ENCODE results near the gene EVI2A.

EVI2A gene

GRCh38 chr17:31272236-31272635 lies 49.2 kb downstream of the EVI2A start:
- Histone ChIP-seq H3K9ac (ENCODE audit: low read length) (no peak overlapping the region), H3K4me3 (ENCODE audit: low read length) (no peak overlapping the region), H3K27me3 (ENCODE audit: control insufficient read depth, insufficient read depth, low read length) (no peaks in the 10 kb centered on the region), H3K9me3 (ENCODE audit: control insufficient read depth, low read depth, low read length) (no peaks in the 10 kb centered on the region), H3K27ac (ENCODE audit: low read length) (no peak overlapping the region), H3K4me1 (ENCODE audit: control insufficient read depth, low read depth, low read length) (peaks cover 6% of the 10 kb centered on the region), H3K36me3 (ENCODE audit: control insufficient read depth, low read depth, low read length) (peaks cover 8% of the 10 kb centered on the region)

GRCh38 chr17:31269578-31269983 lies 51.8 kb downstream of the EVI2A start:
- Histone ChIP-seq H3K4me3 (ENCODE audit: low read length) (no peak overlapping the region), H3K36me3 (ENCODE audit: control insufficient read depth, low read depth, low read length) (peaks cover 8% of the 10 kb centered on the region), H3K27me3 (ENCODE audit: control insufficient read depth, insufficient read depth, low read length) (no peaks in the 10 kb centered on the region), H3K4me1 (ENCODE audit: control insufficient read depth, low read depth, low read length) (peaks cover 6% of the 10 kb centered on the region), H3K9me3 (ENCODE audit: control insufficient read depth, low read depth, low read length) (no peaks in the 10 kb centered on the region), H3K9ac (ENCODE audit: low read length) (no peak overlapping the region), H3K27ac (ENCODE audit: low read length) (no peak overlapping the region)

- Histone ChIP-seq H3K9me3 (ENCODE audit: control insufficient read depth, low read depth, low read length) (no peaks in the 10 kb centered on the region), H3K4me3 (ENCODE audit: low read length) (no peak overlapping the region), H3K4me1 (ENCODE audit: control insufficient read depth, low read depth, low read length) (peaks cover 6% of the 10 kb centered on the region), H3K9ac (ENCODE audit: low read length) (no peak overlapping the region), H3K27ac (ENCODE audit: low read length) (no peak overlapping the region), H3K27me3 (ENCODE audit: control insufficient read depth, insufficient read depth, low read length) (no peaks in the 10 kb centered on the region), H3K36me3 (ENCODE audit: control insufficient read depth, low read depth, low read length) (peaks cover 8% of the 10 kb centered on the region)
These were observed 52.3 kb downstream of the EVI2A start for GRCh38 chr17:31269036-31269577.

All from iPS-18a (cell line).